HG03280 (cell line): ENCODE data around the gene HOXA9.

Experiments used
- ATAC-seq: cut with Tn5 transposase; IDR thresholded peaks from one replicate; pipeline ENCODE4 v1.9.1; 2021; ENCODE audit warnings: mild to moderate bottlenecking, moderate library complexity; ENCODE audit not compliant: unreplicated experiment

The HOXA9 gene

DNA sequence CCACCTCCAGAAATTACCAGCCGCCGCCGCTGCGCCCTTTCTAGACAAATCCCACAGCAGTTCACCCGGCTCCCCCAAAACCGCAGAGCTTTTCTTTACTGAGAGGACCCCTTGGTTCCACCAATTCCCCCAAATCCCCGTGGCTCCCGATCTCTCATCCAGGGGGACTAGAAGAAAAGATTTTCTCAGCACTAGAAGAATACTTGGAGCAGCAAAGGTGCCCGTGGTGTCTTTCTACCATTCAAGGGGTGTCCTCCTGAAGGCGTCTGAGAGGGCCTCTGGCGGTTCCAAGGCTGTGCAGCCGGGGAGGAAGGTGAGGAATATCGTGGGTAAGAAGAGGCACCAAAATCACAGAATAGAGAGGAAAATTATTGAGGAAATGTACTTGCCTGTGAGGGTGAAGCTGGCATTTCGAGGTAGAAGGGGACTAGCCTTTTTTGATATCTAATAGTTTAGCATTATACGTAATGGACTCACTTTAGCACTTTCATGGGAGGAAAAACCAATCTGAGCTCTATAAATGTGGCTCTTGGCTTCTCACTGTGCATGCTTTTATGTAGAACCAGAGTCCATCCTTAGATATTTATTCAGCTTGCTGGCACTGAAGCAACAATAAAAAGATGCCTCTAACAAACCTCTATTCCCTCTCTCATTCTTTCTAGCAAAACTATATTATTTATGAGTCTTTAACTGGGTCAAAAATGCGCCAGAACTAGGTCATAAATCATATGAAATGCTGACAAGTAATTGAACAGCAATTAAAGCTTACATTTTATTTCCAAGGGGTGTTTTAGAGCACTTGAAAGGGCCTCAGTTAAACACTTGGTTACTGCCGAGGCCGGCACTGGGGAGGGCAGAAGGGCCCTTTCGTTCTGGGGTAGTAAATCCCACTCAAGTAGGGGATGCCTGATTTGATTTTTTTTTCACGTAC is 49.0 kb downstream of the HOXA9 start:
- ATAC-seq = no peak

DNA sequence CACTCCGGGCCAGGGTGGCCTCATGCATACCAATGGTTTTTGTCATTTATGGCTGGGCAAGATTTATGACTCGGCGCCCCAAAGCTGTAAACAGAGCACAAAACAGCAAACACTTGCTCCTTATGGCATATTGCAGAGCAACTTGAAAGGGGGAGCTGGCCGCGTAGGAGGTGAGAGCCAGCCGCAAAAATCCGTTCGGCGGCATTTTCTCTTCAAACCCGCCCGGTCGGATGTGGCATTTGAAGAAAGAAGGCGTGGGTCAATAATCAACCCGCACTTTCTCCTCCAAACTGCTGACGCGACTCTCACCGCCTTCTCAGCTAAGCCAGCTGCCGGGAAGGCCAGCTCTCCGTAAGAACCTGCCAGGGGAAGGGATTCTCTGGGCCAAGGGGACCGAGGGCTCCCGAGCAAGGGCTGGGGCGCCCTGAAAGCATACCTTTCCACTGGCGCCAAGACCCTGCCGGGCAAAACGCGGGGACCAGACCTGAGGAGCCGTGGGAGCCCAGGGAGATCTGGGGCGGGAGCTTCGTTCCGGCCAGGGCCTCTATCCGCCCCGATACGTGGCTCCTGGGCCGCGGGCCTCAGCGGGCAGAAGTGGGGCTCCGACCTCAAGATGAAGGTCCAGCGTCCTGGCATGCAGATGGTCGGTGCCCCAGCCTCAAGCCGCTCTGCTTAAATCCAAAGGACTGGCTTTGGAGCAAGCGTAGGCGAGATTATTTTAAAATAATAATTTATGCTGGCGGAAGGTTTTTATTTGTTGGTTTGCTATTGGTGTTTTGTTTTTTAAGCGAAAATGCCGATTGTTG is 49.9 kb downstream of the HOXA9 start:
- no peak for ATAC-seq

DNA sequence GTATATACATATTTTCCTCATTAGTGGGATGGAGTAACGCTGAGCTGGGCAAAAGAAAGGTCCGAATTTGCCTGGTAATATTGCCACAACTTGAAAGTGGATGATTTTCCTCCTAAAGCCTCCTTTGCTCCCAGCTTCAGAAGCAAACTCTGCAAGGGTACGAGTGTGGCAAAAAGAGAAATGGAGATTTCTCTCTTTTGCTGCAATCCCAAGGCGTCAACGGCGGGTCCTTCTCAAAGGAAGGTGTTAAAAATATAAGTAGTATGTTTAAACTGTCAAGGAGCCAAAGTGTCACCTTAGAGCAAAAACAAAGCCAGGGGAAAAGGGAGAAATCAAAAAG is 50.5 kb downstream of the HOXA9 start:
- no peak for ATAC-seq

DNA sequence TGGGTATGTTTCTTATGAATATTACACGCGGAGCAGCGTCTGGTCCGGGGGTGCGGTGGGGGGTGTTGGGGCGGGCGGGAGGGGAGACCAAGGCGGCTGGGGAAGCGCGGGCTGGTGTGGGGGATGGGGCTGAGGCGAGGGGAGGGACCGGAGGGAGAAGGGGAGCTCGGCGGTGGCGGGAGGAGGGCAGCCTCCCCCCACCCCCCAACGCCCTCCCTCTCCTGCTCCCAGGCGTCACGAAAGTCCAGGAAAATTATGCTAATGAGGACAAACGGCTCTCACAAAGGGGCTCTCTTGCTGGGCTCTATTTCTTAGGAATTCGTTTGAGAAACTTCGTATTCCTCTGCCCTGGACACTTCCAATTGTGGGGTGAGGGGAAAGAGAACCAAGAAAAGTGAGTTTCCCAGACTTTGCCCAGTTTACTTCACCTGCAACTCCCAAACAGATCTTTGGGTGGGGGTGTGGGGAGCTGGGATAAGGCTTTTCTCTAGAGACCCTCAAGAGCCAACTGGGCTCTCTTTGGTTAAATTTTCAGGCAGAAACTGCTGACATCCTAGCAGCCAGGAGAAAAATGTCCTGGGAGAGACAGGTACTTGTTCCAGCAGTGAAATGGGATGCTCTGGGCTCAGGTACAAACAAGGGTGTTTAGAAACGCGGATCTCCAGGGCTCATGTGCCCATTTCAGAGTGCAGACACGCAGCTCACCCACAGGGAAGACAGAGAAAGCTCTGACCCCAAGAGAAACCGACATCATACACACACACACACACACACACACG is 51.2 kb downstream of the HOXA9 start:
- ATAC-seq = no peak

DNA sequence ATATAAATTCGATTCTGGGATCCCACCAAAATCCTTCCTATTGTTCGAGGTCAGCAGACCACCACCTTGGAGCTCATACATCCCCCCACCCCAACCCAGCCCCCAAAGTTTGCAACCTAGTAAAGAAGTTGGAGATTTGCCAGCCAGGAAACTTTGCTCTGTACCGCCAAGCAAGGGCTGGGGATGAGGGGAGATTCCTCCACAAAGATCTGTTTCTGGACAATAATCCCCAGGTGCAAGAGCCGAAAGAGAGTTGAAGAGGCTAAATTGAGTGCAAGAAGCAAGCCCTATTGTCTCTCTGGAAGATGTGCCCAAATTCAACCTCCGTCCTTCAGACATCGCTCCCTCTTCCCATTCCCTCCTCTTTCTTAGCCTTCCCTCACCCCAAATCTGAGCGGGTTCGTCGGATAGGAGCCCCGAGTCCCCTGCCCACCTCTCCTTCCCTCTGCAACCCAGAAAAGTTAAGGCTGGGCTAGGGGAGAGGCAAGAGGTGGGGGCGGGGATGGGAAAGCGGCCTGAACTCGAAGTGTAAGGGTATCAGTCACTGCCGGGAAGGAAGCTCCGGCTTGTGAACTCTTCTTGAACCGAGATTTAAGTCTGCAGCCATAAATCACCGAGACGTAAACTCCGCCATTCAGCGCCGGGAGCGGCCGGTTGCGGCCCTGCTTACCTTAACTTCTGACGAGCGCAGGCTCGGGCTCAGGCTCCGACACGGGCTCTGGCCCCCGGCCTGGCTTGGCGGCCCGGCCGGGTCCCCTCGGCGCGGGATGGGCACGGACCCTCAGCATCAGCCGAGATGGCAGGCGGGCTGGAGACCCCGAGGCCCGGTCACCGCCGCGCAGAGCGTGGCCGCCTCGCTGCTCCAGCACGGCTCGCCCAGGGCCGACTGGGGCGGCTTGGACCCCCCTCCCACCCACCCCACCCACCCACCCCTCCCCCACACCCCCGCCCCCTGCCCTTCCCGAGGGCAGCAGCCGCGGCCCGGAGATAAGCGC is 52.1 kb downstream of the HOXA9 start:
- no peak for ATAC-seq
